ENCODE data around the gene CPXM1.

The CPXM1 gene

DNA sequence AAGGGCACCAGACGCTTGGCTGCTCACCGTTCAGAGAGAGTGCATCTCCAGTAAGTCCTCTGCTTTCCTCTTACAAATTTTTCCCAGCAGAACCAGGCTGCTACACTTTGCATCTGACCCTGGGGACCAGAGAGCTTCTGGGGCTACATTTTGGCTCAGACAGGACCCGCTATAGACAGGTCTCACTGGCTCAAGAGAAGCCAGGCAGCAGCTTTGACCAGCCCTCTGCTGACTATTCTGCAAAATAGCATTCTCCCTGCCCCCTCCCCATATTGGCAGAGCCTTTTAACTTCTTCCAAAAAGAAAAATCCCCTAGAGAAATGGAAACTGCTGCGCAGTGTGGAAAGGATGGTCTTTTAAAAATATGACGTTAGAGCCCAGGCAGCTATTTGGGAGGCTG is 37.2 kb downstream of the CPXM1 start:
- DNase-seq (ENCODE audit: low spot score): no peak

DNA sequence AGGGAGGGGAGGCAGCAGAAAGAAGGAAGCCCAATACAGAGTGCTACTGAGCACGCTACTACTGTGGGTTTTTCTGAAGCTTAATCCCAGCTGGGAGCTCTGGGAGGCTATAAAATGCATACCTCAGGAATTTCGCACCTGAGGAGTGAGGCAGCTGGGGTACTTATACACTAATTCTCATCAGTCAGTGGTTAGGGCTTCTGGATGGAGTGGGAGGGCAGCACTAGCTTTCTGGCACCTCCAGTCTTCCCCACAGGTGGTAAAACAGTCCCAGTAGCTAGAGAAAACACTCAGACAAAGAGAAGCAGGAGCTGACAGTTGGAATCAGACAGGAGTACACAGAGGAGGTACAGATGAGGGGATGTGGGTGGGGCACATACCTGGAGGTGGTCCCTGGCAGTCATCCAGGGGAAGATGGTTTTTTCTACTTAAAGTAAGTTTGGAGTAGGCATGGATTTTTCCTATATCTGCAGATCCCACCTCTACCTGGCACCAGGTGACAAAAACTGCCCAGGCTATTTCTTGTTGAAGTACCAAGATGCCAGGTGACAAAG is 37.8 kb downstream of the CPXM1 start:
- DNase-seq (ENCODE audit: low spot score): no peak

DNA sequence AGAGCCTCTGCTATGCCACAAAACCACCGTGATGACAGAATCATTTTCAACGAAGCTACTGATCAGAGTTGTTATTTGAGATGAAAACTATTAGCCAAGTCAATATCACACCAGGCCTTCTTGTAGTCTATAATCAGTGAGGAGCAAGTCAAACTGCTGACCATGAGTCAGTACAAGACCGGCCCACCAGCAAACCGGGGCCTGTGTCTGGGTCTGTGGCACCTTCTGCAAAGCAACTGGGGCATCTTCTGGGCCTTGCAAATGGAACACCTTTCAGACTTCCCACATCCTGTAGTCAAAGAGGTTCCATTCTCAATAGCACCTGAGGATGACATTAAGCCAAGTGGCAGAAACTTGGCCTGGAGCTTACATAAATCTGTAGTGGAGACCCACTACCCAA is 38.5 kb downstream of the CPXM1 start:
- no peak for DNase-seq (ENCODE audit: low spot score)

DNA sequence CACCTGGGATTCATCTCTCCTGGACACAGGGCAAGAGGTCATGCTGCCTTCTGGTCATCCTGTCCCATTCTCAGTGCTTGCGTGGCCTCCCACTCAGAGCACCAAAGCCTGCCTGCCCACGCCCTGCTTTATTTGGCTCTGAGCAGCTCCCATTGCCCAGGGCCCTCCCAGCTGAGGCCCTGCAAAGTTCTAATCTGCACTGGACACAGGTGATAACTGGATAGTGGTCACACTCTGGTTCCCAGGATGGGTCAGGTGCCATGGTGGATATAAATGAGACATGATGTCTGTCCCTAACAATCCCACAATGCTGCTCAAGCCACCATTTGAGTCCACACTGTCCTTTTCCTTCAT is 39.5 kb downstream of the CPXM1 start:
- DNase-seq (ENCODE audit: low spot score): no peak

DNA sequence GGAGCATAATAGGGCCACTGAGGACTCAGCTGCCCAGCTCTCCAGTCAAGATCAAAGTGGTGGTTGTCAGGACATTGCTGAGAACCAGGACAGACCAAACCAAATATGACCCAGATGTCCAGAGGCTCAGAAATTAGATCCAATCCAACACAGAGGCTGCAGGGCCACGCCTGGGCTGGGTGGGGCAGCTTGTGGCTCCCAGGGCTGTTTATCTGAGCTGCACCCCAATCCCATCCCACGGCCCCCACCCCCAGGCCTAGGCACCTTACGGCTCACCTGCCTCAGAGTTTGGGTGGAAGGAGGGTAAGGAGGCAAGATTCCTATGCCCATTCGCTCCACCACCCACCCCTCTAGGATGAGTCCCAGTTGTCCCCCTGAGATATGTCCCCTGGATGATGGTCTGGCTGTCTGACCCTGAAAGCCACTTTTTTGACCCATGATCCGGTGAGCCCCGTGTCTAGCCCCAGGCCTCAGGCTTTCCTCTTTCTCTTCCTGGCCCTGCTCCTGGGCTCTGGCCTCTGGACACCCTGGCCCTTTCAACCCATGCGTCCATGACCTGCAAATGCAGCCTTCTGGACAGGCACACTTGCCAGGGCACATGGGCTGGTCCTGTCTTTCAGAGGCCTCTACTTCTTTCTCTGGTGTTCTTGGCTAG is 40.0 kb downstream of the CPXM1 start:
- DNase-seq (ENCODE audit: low spot score): no peak

DNA sequence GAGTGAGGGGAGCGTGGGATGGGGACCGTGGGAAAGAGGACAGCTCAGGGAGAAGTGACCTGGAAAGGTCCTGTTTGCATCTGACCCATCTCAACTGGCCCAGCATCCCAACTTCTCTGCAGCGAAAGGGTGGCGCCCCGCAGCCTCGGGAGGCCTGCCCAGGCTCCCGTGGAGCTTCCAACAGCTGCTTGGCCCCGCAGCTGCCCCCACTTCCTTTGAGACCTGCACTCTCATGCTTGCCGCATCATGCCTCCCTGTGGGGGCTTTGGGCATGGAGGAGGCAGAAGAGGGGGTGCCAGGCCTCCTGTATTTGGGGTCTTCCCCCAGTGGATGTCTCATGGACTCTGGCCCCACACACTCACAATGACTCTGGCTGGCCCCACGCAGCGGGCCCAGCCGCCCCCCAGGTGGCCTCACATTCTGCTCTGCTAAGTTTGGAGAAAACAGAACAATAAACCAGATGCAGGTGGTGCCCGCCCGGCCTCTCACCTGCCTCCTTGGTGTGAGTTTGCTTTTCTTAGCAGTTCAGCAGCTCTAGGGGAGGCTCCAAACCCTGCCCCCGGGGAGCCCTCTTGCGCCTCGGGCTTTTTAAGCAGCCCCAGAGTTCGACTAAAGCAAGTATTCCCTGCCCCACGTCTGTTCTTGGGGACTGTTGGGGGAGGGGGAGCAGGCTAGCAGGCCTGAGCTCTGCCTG is 40.7 kb downstream of the CPXM1 start:
- DNase-seq (ENCODE audit: low spot score): no peak

DNA sequence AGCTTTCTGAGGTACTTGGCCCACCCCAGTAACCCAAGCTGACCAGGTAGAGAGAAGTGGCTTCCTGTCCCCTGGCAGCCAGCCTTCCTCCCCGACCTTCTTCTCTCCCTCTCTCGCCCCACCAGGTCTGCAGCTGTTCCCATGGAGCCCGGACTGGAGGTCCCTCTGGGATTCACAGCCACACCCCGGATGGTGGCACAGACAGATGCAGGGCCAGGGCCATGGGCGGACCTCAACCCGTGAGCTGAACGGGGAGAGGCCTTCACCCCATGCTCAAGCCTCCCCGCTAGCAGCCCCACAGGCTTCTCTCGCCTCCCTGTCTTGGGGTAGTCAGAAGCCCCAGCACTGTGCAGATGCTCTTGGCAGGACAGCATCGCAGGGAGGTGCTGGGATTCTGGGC is 41.3 kb downstream of the CPXM1 start:
- DNase-seq (ENCODE audit: low spot score): no peak

DNA sequence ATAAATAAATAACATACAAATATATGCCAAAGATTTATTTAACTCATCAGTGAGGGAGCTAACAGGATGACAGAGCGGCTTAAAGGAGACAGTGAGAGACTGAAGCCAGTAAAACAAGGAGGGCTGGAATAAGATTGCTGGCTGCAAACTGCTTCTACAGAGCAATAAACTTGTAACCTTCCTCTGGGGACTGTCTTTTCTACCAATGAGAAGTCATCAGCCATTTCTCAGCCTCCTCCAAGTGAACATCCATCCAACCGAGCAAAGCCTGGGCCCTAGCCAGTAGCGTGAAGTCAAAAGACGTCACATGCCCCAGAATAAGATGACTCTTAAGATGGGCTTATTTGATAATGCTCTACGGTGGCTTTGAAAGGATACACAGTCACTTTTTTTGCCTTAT is 42.5 kb downstream of the CPXM1 start:
- DNase-seq (ENCODE audit: low spot score): no peak

DNA sequence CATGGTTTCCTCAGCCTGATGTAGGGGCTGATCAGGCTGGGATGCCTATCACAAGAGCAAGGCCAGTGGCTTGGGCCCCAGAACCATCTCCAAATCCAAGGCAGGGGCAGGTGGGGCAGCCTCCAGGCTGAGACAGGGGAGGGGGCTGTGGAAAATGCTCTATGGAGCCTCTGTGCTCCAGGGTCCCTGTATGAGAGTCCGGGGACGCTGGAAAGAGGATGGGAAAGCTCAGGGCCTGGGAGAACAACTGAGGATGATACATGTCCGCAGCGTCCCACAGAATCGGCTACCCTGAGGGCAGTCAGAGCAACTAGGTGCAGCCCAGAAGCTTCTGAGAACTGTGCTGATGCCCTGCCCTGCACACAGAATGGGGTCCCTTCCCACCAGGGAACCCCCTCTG is 43.4 kb downstream of the CPXM1 start:
- no peak for DNase-seq (ENCODE audit: low spot score)

DNA sequence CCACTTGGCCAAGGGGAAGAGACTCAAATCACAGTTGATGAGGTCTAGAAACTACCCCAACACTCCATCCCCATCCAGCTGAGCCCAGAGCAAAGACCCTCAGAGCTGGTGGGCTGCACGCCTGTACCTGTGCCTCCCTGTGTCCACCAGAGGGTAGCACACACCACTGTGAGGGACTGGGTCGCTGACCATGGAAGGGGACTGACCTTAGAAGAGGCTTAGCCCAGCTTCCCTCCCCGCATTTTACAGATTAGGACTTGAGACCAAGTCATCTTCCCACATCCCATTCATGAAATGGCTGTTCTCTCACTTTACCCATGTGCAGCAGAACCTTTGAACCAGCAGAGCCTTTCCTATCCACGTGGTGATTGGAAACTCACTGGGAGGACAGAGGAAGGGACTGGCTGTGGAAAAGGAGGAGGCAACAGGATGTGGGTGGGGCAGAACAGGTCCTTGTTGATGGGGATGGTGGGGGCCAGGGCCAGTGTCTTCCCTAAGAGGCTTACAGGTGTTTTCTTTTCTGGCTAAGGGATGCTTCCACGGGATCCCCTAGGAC is 44.3 kb downstream of the CPXM1 start:
- DNase-seq (ENCODE audit: low spot score): no peak

DNA sequence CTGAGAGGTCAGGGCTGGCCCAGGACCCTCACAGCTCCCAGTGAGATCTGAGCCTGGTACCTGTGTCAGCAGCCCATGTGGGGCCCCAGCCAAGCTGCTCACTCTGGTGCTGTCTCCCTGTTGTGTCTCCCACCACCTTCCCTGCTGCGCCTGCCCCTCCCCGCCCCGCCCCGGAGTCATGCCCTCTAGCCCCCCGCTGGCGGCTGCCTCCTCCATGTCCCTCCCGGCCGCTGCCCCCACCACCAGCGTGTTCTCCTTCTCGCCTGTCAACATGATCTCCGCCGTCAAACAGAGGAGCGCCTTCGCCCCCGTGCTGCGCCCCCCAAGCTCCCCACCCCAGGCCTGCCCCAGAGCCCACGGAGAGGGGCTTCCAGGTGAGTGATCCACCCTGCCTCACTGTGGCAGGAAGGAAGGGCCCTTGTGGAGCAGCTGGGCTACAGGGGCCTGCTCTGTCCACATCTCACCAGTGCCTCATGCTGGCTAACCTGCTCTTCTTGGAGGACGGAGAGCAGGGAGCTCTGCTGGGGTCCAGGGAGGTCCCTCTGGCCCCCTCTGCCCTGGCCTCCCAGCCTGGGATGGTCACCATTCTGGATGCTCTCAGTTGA is 44.9 kb downstream of the CPXM1 start:
- no peak for DNase-seq (ENCODE audit: low spot score)

DNA sequence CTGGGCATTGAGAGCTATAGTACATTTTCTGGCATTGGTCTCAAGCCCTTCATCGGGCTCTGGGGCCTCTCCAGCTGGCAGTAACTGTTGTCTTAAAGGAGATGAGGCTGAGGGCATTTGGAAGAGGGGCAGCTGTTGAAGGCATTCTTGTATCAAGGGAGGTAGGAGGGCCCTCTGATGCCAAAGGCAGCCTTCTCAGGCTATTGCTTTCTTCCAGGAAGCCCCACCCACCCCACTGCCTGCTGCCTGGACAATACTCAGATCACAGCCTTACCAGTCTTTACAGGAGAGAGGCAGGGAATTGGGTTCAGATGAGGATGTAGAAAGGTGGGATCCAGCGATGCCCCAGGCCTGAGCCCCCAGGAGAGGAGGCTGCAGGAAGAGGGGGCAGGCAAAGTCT is 46.0 kb downstream of the CPXM1 start:
- no peak for DNase-seq (ENCODE audit: low spot score)

DNA sequence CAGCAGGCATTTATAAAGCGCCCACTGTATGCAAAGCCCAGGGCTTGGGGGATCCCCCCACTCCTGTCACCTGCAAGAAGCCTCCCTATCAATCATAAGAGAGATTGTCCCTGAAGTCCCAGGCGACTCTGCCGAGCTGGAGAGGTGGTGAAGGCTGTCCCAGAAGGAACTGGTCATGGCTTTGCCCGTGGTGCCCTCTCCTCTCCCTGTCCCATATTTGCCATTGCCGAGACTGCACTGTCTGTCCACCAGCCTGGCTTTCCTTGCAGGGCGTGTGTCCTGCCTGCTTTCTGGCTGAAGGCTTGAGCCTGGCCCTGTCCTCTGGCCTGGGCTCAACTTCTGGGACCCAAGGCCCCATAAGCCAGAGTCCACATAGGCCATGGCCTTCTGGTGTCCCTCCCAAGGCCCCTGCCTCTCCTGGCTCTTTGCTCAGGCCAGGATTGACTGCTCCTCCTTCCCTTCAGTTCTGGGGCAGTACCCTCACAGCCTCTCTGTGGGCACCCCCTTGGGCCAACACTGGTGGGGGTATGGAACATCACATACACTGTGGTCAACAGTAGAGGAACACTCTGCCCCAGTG is 46.9 kb downstream of the CPXM1 start:
- no peak for DNase-seq (ENCODE audit: low spot score)

DNA sequence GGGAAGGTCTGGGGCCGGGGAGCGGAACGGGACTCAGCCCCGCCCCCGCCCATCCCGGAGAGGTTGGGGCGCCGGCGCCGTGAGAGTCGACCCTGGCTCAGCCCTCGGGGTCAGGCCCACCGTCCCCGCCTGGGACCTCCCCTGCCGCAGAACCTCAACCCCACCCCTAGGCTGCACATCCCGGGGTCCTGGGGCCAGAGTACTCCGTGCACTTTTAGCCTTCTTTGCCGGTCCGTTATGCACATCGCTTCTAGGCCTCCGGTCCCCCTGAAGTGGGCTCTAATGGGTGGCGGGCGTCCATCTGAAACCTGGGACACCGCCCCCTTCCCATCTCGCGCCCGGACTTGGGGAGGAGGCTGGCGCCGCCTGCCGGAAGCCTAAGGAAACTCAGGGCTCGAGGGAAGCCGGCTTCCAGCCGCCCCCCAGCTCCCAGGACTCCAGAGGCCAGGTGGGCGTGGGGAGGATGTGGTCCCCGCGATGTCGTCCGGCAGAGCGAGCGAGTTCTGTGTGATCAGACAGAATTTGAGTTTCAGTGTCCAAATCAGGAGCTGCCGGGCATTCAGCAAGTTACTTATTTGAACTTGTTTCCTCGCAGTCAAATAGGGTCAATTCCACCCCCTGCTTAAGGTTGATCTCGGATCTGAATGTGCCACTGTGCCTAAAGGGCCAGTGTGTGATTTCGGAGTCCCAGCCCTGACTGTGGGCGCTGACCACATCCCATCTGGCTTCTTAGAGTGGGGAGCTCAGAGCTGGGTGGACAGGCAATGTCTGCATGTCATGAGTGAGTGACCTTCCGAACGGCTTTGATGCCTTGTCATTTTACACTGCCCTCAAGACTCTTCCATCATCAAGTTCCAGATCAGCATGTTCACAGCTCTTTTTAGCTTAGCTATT is 47.6 kb downstream of the CPXM1 start:
- DNase-seq (ENCODE audit: low spot score): peak; percentile 42

DNA sequence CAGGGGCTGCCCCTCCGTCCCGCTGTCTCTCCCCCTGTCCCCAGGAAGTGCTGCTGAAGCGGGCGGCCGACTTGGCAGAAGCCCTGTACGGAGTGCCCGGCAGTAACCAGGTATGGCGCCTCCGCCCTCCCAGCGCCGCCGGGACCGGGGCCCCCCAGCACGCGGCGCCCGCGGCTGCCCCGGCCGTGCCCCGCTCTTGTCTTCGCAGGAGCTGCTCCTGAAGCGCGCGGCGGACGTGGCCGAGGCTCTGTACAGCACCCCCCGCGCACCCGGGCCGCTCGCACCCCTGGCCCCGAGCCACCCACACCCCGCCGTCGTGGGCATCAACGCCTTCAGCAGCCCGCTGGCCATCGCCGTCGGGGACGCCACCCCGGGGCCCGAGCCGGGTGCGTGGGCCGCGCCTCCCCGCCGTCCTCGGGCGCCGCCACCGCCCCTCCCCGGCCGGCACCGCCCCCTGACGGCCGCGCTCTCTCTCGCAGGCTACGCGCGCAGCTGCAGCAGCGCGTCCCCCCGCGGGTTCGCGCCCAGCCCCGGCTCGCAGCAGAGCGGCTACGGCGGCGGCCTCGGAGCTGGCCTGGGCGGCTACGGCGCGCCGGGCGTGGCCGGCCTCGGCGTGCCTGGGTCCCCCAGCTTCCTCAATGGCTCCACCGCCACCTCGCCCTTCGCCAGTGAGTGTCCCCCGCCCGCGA is 48.4 kb downstream of the CPXM1 start:
- peak; percentile 37 for DNase-seq (ENCODE audit: low spot score)

DNA sequence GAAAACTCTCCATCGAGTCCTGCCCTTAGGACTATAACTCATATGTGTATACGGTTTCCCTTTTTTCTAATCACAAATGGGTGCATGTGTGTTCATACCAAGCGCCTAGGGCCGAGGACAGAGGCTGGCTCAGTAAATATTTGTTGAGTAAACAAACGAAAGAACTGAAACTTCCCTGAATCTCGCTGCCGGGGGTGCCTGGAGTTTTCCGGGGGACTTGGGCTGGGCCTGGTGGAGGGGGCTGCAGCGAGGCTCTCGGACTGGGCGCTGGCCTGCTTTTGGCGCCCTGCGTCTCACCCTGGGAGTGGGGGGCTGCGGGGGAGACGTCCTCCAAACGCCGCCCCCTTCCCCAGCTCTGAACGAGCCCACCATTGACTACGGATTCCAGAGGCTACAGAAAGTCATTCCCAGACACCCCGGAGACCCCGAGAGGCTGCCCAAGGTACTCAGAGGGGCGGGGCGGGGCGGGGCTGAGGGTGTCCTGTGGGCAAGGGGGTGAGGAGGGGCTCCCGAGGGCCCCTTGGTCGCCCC is 49.0 kb downstream of the CPXM1 start:
- no peak for DNase-seq (ENCODE audit: low spot score)

DNA sequence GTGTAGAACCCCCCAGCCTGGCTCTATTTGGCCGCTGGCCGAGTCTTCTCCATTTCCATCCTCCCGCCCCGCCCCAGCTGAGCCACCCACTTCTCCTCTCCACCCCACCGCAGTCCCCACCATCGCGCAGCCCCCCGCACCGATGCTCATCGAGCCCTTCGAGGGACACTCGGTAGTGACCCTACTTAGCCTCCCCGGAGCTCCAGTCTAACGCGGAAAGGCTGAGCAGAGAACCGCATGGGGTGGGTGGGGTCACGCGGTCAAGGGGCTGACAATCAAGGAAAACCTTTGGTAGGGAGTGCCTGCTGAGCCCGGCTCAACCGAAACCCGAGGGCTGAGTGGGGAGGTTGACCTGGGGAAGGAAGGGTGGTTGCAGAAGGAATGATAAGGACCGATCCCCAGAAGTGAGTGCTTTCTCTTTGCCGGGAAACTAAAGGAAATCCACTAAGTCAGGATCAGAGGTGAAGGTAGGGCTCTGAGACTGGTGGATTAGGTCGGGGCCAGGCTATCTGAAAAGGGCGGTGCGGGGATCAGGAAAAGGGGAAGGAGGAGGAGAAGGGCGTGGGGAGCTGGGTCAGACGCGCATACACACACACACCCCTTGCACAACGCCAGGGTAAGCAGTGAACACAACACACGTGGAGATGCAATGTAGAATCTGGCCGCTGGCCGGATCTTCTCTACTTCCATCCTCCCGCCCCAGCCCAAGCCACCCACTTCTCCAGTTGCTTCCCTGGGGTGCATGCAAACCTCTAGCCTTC is 49.8 kb downstream of the CPXM1 start:
- DNase-seq (ENCODE audit: low spot score): no peak

DNA sequence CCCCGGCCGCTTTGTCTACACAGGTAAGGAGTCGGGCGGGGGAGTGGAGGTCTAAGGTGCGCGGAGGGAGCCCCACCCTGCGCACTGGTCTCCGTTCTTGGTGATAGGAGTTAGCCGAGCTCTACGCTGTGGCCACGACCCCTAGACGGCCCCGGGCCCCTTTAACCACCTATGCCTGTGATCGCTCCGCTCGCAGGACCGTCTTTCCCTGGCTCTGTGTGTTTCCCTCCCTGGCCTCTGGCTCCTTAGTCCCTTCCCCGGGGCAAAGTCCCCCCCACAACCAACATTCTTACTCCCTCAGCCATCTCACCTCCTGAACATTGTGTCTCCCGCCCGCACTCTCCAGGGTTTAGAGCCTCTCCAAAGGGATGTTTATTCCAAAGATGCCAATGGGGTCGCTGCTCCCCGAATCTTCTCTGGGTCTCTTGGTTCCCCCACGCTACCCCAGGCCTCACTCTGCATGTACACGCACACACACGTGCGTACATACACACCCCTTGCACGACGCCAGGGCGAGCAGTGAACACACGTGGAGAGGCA is 50.4 kb downstream of the CPXM1 start:
- no peak for DNase-seq (ENCODE audit: low spot score)

DNA sequence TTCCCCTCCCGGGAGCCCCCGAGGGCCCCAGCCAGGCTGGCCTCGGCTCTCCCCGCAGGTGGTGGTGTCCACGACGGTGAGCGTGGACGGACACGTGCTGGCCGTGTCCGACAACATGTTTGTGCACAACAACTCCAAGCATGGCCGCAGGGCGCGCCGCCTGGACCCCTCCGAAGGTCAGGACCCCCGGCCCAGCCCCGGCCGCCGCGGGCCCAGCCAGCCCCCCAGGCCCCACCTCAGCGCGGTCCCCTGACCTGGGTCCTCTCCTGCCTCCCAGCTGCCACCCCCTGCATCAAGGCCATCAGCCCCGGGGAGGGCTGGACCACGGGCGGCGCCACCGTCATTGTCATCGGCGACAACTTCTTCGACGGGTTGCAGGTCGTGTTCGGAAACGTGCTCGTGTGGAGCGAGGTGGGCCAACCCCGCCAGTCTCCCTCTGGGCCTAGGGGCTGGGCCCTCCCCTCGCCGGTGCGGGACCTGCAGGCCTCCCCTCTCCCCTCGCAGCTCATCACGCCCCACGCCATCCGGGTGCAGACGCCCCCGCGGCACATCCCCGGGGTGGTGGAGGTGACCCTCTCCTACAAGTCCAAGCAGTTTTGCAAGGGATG is 51.0 kb downstream of the CPXM1 start:
- DNase-seq (ENCODE audit: low spot score): no peak

Data from CD4-positive, alpha-beta T cell treated with Interleukin-6 at 100 ng/mL for 8 hours (primary cell).